GM23248 (cell line): ENCODE results near the gene SCRN3.

Experiments
- EZH2 ChIP-seq: fragments of 200-600 bp; sonication (generic); IDR thresholded peaks from 2 replicates; pipeline ENCODE4 v1.6.1; 2018; ENCODE audit warnings: antibody characterized with exemption, mild to moderate bottlenecking; ENCODE audit not compliant: insufficient read depth, poor library complexity, severe bottlenecking
- EZH2phosphoT487 ChIP-seq: fragments of 200-600 bp; sonication (generic); IDR thresholded peaks from 2 replicates; pipeline ENCODE4 v1.6.1; 2018; ENCODE audit warnings: antibody characterized with exemption, moderate library complexity, mild to moderate bottlenecking, low read depth; ENCODE audit not compliant: insufficient read depth

DNA sequence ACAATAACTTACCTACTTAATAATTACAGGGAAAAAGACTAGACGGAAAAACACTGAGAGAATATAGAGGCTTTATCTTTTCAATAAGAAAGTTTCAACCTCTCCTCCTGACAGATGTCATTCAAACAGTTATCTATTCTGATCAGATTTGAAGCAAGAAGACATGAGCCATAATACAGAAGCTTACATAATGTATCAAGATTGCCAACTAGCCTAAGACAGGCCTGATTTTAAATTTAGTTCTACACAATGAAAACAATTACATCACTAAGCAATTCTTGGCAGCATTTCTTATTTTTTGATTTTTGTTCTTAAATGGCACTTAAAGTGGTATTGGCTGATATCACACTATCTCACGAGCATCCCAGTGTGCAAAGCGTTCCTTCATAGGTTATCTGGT, 49.7 kb downstream of the SCRN3 start:
- TF ChIP-seq EZH2: no peak
- TF ChIP-seq EZH2phosphoT487: no peak
